GM18511 (cell line): Measurements from ENCODE around the gene PATE4.
A peak's percentile ranks its signal among the peaks of the same experiment; 100 is the strongest.
"Not testable (repeated sequence)": the region's sequence is repeated elsewhere in the genome, so short reads cannot be mapped to it uniquely, and the experiment has no call there.

Experiments
- ATAC-seq: cut with Tn5 transposase; IDR thresholded peaks from one replicate; pipeline ENCODE4 v1.9.1; 2021; ENCODE audit warnings: mild to moderate bottlenecking, moderate library complexity; ENCODE audit not compliant: unreplicated experiment

The PATE4 gene, protein sequence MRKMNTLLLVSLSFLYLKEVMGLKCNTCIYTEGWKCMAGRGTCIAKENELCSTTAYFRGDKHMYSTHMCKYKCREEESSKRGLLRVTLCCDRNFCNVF

DNA sequence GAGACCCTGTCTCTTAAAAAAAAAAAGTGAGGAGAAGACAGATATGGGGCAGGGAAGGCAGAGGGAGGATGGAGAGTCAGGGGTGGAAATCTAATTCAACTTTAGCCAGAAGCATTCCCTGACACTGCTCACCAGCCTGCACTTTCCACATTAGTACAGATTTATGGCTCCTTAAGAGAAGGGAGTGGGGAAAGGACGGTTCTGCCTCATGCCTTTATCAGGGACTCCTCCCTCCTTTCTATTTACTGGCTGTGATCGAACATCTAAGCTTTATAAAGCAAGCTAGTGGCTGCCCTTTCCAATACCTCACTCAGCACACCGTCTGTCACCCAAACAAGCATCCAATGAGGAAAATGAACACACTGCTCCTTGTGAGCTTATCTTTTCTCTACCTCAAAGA lies at the start of gene PATE4:
TSS of gene PATE4 (plus strand) at position 301 of the 400 bp plus-strand sequence. CDS start at position 345, 44 bp downstream.
- no peak for ATAC-seq

DNA sequence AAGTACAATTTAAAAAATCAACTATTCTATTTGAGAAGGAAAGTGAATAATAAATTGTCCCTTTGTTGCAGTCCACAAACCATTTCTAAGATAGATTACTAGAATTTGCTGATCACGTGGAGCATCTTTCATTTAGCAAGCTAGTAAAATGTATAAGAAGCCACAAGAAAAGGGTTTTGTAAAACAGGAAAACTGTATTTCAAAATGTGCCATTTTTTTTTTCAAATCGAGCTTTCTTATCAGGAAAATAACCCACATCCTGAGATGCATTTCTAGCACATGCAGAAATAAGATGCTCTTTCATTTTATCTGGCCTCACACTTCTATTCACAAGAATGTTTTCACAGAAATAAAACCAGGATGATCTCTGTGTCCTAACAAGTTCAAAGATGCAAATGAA lies 48.4 kb upstream of the PATE4 start:
- ATAC-seq = no peak

DNA sequence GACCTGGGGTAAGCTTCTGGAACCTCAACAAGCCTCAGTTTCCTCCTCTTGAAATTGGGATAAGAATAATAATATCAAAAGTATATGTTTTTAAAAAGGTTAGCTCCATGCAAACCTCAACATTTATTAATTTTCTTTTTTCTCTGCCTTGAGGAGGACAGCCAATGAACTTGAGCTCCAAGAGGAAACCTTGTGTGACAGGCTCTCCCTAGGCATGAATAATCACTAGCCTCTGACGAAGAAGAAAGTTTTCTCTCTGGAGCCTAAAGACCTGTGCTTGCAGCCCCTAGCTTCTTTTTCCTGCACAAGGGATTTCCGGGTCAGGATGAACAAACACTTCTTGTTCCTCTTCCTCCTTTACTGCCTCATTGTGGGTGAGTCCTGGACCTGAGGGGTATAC lies 45.3 kb upstream of the PATE4 start, which contains the start of gene PATE3:
TSS of gene PATE3 (plus strand) at position 301 of the 400 bp plus-strand sequence. CDS start at position 326, 25 bp downstream.
- no peak for ATAC-seq

DNA sequence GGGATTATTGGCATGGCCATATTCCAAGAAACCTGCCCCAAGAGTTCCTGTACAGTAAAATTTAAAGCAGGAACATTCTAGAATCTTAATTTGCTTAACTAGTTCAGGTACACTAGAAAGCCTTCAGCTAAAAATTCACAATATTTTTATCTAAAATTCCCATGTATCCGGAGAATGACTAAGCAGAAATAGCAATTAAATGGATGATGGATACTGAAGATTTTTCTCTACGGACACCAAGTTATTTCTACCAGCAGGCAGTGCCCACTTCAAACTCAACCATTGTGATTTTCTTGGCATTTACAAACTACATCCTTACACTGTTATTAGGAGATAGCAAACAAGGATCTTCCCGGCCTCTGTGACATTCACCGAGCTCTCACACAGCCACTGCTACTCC lies 42.3 kb upstream of the PATE4 start:
- no peak for ATAC-seq

DNA sequence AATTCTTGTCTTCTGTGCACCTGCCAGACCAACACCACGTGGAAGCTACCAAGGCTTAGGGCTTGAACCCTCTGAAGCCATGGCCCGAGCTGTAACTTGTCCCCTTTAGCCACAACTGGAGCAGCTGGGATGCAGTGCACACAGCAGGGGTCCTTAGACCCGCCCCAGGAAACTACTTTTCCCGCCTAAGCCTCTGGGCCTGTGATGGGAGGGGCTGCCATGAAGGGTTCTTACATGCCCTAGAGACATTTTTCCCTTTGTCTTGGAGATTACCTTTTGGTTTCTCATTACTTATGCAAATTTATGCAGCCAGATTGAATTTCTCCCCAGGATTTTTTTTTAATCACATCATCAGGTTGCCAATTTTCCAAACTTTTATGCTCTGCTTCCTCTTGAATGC lies 35.5 kb upstream of the PATE4 start:
- no peak for ATAC-seq

DNA sequence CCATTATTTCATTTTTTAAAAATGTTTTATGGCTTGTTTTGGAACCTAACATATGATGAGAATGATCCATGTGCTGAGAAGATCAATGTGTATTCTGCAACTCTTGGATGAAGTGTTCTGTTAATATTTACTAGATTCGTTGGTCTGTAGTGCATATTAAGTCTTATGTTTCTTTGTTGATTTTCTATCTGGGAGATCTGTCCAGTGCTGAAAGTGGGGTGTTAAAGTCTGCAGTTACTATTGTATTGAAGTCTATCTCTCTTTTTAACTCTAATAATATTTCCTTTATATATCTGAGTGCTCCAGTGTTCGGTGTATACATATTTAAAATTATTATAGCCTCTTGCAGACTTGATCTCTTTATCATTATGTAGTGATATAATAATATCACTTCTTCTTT lies 33.3 kb upstream of the PATE4 start:
- ATAC-seq = no peak

DNA sequence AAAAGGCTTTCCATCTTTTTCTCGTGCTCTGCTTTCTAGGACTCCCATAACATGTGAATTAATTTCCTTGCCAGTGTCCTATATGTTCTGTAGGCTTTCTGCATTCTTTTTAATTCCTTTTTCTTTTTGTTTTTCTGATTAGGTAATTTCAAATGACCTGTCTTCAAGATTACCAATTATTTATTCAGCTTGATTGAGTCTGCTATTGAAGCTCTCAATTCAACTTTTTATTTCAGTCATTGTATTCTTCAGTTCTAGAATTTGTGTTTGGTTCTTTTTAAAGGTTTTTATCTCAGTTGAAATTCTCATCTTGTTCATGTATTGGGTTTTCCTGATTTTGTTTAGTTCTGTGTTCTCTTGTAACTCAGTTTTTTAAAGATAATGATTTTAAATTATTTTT lies 30.7 kb upstream of the PATE4 start:
- no peak for ATAC-seq

DNA sequence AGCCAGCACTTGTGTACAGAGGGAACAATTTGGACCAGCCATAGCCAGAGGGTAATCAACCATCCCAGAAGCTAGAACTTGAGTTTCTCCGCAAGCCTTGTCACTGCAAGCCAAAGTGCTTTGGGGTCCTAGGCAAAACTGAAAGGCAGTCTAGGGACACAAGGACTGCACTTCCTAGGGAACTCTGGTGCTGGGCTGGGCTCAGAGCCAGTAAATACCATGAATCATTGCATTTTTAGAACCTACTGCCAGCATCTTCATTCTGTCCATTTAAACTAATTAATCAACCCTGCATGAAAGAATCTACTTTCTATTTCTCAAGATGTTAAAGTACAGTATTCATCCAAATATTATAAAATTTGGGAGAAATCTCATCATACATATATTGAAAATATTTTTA lies 25.2 kb upstream of the PATE4 start:
- no peak for ATAC-seq

DNA sequence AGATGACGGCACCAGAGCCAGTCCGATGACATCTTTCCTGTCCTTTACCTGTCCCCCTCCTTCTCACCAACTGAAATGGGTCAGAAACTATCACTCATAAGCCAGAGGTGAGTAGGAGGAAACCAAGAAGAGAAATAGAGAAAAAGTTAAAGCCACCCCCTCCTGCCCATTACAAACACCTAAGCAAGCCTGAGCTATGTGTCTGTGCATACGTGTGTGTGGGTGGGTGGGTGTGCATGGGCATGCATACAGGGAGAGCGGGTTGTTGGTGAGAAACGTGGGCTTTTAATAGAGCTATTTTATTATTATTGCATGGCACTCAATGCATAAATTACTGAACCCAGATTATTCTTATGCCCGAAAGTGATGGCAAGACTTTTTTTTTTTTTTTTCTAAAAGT lies 2.6 kb downstream of the PATE4 start:
- ATAC-seq = no peak

DNA sequence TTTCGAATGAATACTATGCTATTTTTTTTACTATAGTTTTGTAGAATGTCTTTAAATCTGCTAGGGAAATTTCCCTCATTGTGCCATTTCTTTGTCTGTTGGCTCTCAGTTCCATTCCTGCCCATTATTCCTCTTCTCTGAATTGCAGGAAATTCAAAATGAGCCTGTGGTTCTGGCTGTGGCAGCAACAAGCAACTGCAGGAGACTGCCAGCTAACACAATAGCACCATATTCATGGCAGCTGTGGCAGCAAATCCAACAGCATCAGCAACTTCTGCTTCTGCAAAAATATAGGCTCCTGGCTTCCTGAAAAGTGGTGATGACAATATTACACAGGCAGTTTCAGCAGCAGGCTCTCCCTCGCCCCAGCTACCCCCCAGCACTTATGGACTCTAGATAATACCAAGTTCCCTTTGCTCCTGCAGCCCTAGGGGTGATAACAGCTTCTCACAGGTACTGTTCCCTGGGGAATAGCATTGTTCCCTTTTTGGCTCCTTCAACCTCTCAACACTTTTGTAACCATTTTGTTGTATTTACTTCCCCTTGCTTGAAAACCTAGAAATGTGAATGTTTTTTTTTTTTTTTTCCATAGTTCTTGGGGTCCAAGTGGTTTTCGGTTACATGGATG lies 9.3 kb downstream of the PATE4 start:
- ATAC-seq = no peak

DNA sequence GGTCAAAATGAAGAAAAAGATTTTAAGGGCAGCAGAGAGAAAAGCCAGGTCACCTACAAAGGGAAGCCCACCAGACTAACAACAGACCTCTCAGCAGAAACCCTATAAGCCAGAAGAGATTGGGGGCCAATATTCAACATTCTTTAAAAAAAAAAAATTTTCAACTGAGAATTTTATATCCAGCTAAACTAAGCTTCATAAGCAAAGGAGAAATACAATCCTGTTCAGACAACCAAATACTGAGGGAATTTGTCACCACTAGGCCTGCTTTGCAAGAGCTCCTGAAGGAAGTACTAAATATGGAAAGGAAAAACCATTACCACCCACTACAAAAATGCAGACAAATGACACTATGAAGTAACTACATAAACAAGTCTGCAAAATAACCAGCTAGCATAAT lies 13.1 kb downstream of the PATE4 start:
- ATAC-seq = no peak

DNA sequence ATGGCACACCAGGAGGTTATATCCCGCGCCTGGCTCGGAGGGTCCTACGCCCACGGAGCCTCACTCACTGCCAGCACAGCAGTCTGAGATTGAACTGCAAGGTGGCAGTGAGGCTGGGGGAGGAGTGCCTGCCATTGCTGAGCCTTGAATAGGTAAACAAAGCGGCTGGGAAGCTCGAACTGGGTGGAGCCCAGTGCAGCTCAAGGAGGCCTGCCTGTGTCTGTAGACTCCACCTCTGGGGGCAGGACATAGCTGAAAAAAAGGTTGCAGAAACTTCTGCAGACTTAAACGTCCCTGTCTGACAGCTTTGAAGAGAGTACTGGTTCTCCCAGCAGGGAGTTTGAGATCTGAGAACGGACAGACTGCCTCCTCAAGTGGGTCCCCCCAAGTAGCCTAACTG lies 24.6 kb downstream of the PATE4 start:
- ATAC-seq = not testable (repeated sequence)

DNA sequence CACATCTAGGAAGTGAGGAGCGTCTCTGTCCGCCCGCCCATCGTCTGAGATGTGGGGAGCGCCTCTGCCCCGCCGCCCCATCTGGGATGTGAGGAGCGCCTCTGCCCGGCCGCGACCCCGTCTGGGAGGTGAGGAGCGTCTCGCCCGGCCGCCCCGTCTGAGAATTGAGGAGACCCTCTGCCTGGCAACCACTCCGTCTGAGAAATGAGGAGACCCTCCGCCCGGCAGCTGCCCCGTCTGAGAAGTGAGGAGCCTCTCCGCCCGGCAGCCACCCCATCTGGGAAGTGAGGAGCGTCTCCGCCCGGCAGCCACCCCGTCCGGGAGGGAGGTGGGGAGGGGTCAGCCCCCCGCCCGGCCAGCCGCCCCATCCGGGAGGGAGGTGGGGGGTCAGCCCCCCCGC lies 29.7 kb downstream of the PATE4 start:
- not testable (repeated sequence) for ATAC-seq

DNA sequence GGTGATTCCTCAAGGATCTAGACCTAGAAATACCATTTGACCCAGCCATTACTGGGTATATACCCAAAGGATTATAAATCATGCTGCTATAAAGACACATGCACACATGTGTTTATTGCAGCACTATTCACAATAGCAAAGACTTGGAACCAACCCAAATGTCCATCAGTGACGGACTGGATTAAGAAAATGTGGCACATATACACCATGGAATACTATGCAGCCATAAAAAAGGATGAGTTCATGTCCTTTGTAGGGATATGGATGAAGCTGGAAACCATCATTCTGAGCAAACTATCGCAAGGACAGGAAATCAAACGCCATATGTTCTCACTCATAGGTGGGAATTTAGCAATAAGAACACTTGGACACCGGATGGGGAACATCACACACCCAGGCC lies 32.2 kb downstream of the PATE4 start:
- ATAC-seq = not testable (repeated sequence)

DNA sequence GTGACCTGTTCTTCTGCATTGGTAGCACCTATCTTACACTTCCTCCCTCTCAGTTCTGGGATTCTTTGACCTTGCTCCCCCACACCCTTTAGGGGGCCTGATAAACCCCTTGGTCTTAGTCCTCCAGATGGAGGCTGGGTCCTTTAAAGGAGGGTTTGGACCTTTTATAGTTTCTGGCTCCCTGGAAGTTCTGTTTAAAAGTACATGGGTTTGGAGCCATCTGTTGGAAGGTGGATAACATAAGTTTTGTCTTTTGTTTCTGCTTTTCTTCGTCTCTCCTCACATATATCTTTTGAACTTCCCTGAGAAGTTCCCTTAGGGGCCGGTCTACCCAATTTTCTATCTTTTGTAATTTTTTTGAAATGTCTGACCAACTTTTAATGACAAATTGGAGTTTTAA lies 36.4 kb downstream of the PATE4 start:
- no peak for ATAC-seq

DNA sequence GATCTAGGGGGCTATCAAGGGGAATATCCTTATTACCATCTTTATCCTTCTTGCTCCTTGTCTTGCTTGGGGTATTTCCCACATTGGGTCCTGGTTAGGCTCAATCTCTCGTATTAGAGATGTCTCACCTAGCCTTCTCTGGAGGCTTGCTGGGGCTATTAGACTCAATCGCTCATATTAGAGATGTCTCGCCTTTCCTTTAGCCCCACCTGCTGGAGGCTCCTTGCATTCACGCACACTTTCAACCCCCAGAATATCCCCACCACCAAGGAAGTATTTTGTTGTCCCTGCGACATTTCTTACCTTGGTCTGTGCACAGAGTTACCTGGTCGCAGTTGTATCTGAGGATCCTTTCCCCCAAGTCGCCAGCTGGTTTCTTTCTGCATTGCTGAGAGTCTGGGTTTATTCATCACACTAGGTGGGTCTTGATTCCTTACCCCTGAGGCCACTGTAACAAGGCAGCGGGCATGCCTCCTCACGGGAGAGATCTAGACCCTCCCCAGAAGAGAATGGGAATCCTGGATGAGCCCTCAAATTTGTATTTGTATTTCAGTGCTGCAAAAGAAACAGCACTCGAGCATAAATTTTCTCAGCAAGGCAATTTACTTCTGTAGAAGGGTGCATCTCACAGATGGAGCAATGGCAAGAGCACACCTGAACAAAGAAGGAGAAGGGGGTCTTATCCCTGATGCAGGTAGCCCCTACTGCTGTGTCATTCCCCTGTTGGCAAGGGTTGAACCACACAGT lies 38.4 kb downstream of the PATE4 start:
- no peak for ATAC-seq

DNA sequence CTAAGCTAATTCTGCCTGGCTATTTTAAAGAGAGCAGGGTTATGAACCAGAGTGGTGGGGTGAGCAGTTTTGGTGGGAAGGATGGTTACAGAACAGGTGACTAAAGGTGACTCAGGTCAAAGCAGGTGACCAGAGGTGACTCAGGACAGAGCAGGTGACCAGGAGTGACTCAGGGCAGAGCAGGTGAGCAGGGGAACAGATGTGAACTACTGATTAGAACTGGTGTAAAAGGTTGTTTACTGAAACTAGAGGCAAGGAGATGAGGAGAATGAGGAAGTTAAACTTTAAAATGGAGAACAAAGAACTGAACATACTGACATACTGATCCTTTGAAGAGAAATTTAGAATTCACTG lies 39.0 kb downstream of the PATE4 start:
- ATAC-seq = no peak

DNA sequence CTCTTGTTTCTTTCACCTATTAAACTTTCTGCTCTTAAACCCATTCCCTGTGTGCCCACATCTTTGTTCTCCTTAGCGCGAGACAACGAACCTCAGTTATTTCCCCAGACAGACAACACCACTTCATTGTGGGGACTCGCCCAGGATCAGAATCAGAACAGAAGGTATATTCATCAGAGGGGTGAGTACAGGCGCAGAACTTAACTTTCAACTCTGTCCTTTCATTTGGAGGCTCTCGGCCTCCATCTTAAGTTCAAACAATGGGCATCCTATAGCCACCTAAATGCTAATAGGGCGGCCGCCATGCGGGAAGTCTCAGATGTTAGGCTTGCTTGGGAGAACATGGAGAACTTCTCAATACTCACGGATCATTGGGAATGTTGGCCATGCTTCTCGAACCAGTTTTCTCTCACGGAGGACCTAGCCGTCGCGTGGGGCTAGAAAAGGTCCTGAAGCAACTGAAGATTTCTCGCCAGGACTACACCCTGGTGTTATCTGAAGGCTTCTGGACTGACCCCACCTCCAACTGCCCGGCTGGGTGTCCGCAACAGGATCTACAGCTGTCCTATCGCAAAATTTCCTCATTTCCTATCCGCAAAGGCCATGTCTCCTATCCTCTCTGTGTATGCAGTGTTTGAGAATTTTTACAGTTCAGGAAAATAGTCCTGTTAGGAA lies 40.9 kb downstream of the PATE4 start:
- no peak for ATAC-seq

DNA sequence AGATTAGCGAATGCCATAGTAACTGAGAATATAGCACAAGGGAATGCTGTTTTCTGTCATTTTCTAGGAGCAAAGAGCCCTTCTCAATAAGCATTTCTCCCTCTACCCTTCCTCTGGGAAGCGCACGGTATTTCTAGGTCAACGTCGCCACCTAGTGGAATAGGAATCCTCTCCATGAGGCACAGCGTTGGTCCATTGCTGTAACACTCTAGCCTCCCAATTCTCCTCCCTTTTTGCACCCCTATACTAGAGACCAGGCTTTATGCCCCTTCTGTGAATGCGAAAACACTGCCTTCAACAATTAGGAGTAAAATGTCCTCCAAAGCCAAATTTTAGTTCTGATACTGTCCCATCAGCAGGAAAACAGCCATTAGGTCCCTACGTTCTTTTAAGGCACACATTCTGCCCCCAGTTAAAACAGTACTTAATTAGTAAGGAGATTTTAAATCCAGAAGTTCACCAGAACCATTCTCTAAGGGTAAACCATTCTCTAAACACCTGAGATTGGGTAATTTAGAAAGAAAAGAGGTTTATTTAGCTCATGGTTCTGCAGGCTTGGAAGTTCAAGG lies 41.5 kb downstream of the PATE4 start:
- ATAC-seq = peak; percentile 75

DNA sequence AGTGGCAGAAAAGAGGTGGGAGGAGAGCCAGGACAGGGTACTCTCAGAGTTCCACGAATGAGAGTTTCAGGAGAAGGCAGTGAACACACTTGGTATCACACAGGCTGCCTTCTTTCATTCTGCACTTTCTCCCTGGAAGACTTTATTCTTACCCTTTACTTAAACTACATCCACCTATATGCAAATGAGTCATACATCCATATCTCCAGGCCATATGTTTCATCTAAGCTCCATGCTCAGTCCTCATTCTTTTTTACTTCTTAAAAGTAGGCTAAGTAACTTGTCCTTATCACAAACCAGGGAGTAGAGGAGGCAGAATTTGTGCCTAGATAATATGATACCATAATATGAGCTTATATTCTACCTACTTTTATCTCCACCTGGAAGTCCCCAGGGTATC lies 48.2 kb downstream of the PATE4 start:
- ATAC-seq = no peak

DNA sequence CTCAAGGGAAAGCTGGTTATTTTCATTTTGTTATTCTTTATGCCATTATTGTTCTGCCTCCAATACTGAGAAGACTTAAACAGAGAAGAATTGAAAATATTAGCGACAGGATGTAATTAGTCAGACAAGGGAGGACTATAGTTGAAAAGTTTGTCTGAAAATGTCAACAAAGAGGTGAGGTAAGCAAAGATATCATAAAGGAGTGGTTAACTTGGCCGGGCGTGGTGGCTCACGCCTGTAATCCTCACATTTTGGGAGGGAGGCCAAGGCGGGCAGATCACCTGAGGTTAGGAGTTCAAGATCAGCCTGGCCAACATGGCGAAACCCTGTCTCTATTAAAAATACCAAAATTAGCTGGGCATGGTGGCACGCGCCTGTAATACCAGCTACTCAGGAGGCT lies 50.3 kb downstream of the PATE4 start:
- no peak for ATAC-seq

DNA sequence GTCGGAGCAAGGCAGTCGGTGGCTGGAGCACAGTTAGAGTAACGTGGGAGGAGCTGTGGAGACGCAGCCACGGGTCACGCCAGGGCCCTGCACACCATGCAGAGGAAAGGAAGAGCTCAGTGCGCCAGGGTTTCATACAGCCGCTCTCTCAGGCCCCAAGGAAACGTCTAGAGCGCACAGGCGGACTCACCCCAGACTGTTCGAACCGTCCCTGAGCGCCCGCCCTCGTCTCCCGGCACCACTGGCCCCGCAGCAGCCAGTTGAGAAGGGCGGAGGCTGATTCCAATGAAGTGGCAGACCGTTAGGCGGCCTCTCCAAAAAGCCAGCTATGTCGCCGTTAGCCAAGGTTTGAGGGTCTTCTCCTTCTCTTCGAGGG lies 53.9 kb downstream of the PATE4 start:
- ATAC-seq = peak; percentile 1
